BE2C (cell line): ENCODE measurements around the gene LNPK. TPM values are rescaled to one million over a fixed set of nuclear protein-coding genes. Genes with fewer than 3 reads are reported as not detected.

Experiments
- DNase-seq: peaks from one replicate; pipeline ENCODE4 v3.0.0-alpha.2; 2020
- H3K27me3 ChIP-seq: fragments of 250-450 bp; sonication (Bioruptor Pico); 2 replicates; pipeline ENCODE4 v1.5.1; 2020; ENCODE audit warnings: mild to moderate bottlenecking
- H3K36me3 ChIP-seq: fragments of 250-450 bp; sonication (Bioruptor Pico); 2 replicates; pipeline ENCODE4 v1.5.1; 2020; ENCODE audit warnings: mild to moderate bottlenecking
- H3K4me1 ChIP-seq: fragments of 250-450 bp; sonication (Bioruptor Pico); 2 replicates; pipeline ENCODE4 v1.5.1; 2020
- H3K4me3 ChIP-seq: 2 replicates; pipeline ENCODE4 v1.5.1; 2011; ENCODE audit warnings: low read depth, low read length
- H3K9me3 ChIP-seq: fragments of 250-450 bp; sonication (Bioruptor Pico); 2 replicates; pipeline ENCODE4 v1.5.1; 2020
- CTCF ChIP-seq: IDR thresholded peaks from 2 replicates; pipeline ENCODE4 v1.5.1; 2012; ENCODE audit warnings: mild to moderate bottlenecking, low read depth, low read length
- polyA plus RNA-seq: library from polyadenylated mRNA; unstranded; fragments of >200 nt; gene quantifications from one replicate; pipeline ENCODE4 v1.2.1, GENCODE V29; 2012; ENCODE audit warnings: low read depth, missing spikeins; ENCODE audit not compliant: insufficient read length, insufficient read depth

LNPK gene
- polyA plus RNA-seq, result 6.8 TPM

GRCh38 chr2:176001916-176002687 is at the start of gene LNPK:
LNPK (minus strand) TSS chr2:176002267; CDS start chr2:175995584, 6,683 bp downstream.
- H3K4me3 ChIP-seq, result peak within 1 kb of the TSS; percentile 90
- no peaks in the 10 kb centered on the region for H3K9me3 ChIP-seq
- TF ChIP-seq CTCF, result no peak

GRCh38 chr2:176039375-176039774 is 37.3 kb upstream of the LNPK start:
- no peak for TF ChIP-seq CTCF
- H3K4me1 ChIP-seq, result no peaks in the 10 kb centered on the region
- no peaks in the 10 kb centered on the region for H3K36me3 ChIP-seq
- DNase-seq, result no peak
- H3K27me3 ChIP-seq, result no peaks in the 10 kb centered on the region
- no peaks in the 10 kb centered on the region for H3K9me3 ChIP-seq
- no peak overlapping the region for H3K4me3 ChIP-seq

More at GRCh38 chr2:176001916-176002687, at the start of gene LNPK:
- H3K4me1 ChIP-seq, result no peaks in the 10 kb centered on the region; the same call in 1 of the 2 replicates
- peak; percentile 90 for DNase-seq
- no peaks in the 10 kb centered on the region for H3K36me3 ChIP-seq
- H3K27me3 ChIP-seq, result no peaks in the 10 kb centered on the region

- DNase-seq, result no peak
- H3K9me3 ChIP-seq, result no peaks in the 10 kb centered on the region
- no peaks in the 10 kb centered on the region for H3K36me3 ChIP-seq
- H3K27me3 ChIP-seq, result no peaks in the 10 kb centered on the region
- no peak overlapping the region for H3K4me3 ChIP-seq
- no peak for TF ChIP-seq CTCF
- H3K4me1 ChIP-seq, result no peaks in the 10 kb centered on the region
Measured at GRCh38 chr2:176038694-176039093, 36.6 kb upstream of the LNPK start.

- H3K36me3 ChIP-seq, result no peaks in the 10 kb centered on the region
- no peak overlapping the region for H3K4me3 ChIP-seq
- DNase-seq, result no peak
- TF ChIP-seq CTCF, result no peak
- H3K9me3 ChIP-seq, result no peaks in the 10 kb centered on the region
- no peaks in the 10 kb centered on the region for H3K4me1 ChIP-seq
- H3K27me3 ChIP-seq, result no peaks in the 10 kb centered on the region
Measured at GRCh38 chr2:176035013-176035691, 33.1 kb upstream of the LNPK start.

GRCh38 chr2:176027806-176028205 is 25.7 kb upstream of the LNPK start:
- no peaks in the 10 kb centered on the region for H3K4me1 ChIP-seq
- no peak for TF ChIP-seq CTCF
- no peaks in the 10 kb centered on the region for H3K27me3 ChIP-seq
- no peaks in the 10 kb centered on the region for H3K9me3 ChIP-seq
- no peak for DNase-seq
- H3K4me3 ChIP-seq, result no peak overlapping the region
- H3K36me3 ChIP-seq, result no peaks in the 10 kb centered on the region

GRCh38 chr2:176025932-176026331 is 23.9 kb upstream of the LNPK start:
- H3K9me3 ChIP-seq, result no peaks in the 10 kb centered on the region
- H3K4me3 ChIP-seq, result no peak overlapping the region
- no peaks in the 10 kb centered on the region for H3K4me1 ChIP-seq
- TF ChIP-seq CTCF, result no peak
- no peaks in the 10 kb centered on the region for H3K36me3 ChIP-seq
- DNase-seq, result no peak
- no peaks in the 10 kb centered on the region for H3K27me3 ChIP-seq
